TTC549 (cell line): ENCODE measurements around the gene MYO10.
"Not testable (repeated sequence)": the region's sequence is repeated elsewhere in the genome, so short reads cannot be mapped to it uniquely, and the experiment has no call there.

ENCODE experiments used
- FAIRE-seq: peaks from 2 replicates; lab custom pipeline; 2012; peaks lifted over from hg19 to GRCh38; lab: Jason Lieb, UNC

The MYO10 gene

GRCh38 chr5:16781828-16782626 is 154.1 kb downstream of the MYO10 start:
- no peak for FAIRE-seq

- FAIRE-seq: no peak
Observed at GRCh38 chr5:16780325-16780724, 155.8 kb downstream of the MYO10 start.

DNA sequence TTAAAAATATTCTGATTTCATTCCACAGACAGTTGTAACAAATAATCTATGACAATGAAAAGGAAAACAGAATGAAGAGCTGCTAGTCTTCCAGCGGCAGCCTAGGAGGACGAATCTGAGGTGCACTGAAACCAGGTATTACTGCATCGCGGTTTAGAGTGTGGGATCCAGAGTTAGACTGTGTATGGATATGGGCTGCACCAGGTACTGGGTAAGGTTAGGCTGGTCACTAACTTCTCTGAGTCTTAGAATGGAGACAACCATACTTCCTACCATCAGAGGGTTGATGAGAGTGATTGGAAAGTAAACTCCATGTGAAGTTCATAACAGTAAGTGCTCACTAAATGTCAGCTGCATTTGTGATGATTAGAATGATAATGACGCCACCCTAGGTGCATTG is 158.7 kb downstream of the MYO10 start:
- no peak for FAIRE-seq

DNA sequence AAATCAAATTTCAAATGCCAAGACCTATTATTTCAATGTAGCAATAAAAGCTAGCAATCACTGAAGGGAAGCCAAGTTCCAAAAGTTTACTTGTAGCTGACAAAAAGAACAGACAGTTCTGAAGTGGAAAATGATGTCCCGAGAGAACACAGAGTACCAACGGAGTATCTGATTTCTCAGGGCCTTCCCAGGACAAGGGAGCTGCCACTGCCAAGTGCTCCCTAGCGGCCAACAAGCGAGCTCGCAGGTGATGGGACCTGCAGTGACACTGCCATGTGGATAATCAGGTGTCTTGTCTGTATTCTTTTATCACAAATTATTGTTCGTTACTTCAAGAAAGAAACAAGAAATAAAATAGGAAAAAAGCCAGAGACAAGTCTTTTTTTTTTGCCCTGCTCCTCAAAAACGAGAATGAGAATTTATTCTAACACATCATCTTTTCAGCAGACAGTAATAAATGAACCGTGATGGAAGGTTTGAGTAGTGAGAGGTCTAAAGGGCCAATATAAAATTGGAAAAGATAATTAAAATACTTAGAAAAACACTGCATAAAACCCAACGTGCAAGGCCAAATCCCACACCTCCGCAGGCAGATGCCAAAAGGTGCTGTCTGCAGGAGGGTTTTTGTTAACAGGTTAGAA is 159.4 kb downstream of the MYO10 start:
- no peak for FAIRE-seq

- FAIRE-seq: no peak
Observed at GRCh38 chr5:16774806-16775205, 161.3 kb downstream of the MYO10 start.

- no peak for FAIRE-seq
Observed at GRCh38 chr5:16773991-16774390, 162.1 kb downstream of the MYO10 start.

GRCh38 chr5:16772556-16772955 is 163.5 kb downstream of the MYO10 start:
- no peak for FAIRE-seq

DNA sequence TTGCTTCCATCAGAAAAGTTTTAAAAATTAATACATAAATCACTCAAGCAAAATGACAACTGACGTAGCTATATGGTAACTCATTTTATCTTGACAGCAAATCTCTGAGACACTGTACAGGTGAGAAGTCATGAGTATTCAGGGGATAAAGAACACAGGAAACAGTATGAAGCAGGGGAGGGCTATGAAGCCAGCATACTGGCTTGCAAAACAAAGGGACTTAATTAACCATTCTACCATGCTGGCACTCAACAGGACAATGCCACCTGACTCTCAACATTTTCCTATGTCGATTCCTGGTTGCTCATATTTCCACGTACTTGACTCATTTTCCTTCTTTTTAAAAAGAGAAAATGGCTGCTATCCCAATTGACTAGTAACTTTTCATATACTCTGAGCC is 167.9 kb downstream of the MYO10 start:
- FAIRE-seq: no peak

DNA sequence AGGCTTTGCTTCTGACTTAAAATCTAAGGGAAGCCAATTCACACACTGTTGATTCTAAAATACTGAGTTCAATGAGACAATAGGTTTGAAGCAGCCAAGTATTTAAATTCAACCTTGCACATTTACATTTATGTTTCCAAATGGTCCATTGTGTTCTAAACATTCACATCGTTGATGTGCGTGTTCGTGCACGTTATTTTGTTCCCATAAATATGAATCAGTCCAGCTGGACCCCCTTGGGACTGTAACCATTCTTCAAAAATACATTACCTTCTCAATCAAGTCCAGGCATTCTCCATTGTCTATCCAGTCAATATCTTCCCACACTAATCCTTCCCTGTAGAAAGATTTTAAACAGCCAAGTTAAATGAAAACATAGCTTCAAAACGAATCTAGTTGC is 172.9 kb downstream of the MYO10 start:
- no peak for FAIRE-seq

- FAIRE-seq: no peak
Observed at GRCh38 chr5:16759147-16759773, 176.8 kb downstream of the MYO10 start.

DNA sequence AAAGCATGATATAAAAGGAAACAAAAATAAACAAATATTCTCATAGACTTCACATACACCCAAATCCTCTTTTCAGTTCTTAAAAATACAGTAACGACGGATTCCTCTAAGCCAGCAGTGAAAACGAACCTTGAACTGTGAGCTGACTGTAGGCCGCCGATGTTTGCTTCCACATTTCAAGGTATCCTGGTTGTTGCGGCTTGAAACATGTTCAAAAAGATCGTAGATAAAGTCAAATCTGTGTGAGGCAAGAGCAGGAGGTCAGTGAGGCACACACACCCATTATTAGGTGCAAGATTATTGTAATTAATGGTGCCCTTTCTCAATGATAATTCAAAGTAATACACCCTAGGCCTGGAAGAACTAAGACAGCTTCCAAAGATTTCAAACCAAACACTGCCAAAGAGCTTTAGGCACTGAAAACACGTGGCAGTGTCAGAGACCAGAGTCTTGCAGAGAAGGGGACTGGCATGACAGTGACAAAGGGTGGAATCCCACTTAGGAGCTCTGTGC is 178.0 kb downstream of the MYO10 start:
- no peak for FAIRE-seq

DNA sequence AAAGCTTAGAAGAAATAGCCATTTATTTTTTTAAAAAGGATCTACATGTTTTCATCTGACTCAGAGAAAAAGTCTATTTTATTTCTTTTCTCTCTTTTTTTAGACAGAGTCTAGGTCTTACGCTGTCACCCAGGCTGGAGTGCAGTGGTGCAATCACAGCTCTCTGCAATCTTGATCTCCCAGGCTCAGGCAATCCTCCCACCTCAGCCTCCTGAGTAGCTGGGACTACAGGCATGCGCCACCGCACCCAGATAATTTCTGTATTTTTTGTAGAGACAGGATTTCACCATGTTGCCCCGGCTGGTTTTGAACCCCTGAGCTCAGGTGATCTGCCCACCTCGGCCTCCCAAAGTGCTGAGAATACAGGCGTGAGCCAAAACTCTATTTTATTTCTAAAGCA is 178.5 kb downstream of the MYO10 start:
- FAIRE-seq: not testable (repeated sequence)

- FAIRE-seq: no peak
Observed at GRCh38 chr5:16757146-16757545, 178.9 kb downstream of the MYO10 start.

DNA sequence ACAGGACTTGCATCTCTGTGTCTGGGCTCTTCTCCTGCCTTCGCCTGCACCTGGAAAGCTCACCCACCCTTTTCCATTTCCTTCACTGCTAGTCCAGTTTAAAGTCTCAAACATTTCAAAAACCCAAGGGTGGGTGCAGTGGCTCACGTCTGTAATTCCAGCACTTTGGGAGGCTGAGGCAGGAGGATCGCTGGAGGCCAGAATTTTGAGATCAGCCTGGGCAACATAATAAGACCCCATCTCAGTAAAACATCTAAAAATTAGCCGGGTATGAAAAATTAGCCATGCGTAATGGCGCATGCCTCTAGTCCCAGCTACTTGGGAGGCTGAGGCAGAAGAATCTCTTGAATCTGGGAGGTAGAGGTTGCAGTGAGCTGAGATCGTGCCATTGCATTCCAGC is 179.4 kb downstream of the MYO10 start:
- no peak for FAIRE-seq

DNA sequence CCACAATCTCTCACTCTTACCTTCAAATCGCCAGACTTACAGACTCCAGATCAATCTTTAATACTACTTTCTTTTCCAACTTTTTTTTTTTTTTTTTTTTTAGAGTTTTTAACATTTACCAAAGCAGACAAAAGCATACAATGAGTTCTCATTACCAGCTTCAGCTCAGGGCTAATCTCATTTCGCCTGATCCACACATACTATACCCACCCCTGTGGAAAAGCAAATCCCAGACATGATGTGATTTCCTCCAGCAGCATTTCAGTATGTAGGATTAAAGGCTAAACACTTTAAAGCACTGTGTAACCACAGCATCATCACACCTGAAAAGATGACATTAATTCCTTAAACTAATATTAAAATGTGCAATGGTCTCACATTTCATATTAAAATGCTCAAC is 180.4 kb downstream of the MYO10 start:
- FAIRE-seq: no peak

GRCh38 chr5:16754601-16755000 is 181.5 kb downstream of the MYO10 start:
- no peak for FAIRE-seq

GRCh38 chr5:16754086-16754485 is 182.0 kb downstream of the MYO10 start:
- no peak for FAIRE-seq

GRCh38 chr5:16750445-16750844 is 185.6 kb downstream of the MYO10 start:
- FAIRE-seq: no peak

- no peak for FAIRE-seq
Observed at GRCh38 chr5:16749626-16750025, 186.5 kb downstream of the MYO10 start.

- no peak for FAIRE-seq
Observed at GRCh38 chr5:16744164-16744880, 191.8 kb downstream of the MYO10 start.

GRCh38 chr5:16742938-16743337 is 193.2 kb downstream of the MYO10 start:
- no peak for FAIRE-seq

DNA sequence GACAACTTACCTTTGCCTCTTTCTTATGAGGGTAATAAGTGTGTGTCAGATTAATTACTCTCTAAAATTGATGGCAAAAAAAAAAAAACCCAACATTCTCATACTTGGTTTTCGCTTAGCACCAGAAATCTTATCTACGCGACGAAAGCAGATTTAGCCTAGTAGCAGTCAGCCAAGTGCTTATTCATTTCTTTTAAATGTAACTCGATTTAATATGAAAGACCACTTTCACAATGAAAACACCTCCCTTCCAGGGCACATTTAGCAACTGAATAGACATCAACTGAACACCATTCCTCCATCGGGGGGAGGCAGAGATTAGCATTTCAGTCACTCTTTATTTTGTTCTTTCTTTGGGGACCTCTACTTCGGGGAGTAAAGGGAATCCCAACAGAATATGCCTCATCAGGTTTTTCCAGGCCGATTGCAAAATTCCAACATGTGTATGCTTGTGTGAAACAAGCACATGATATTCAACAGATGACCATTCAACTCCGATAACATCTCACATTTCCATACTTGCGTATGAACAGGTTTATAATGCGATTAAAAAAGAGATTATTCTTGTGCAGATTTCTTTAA is 195.2 kb downstream of the MYO10 start:
- FAIRE-seq: no peak
